ENCODE data around the gene INVS. TPM values are rescaled to one million over a fixed set of nuclear protein-coding genes. Genes with fewer than 3 reads are reported as not detected.
A peak's percentile ranks its signal among the peaks of the same experiment; 100 is the strongest.

Gene INVS
- total and polyA plus RNA-seq, 2 of the 4 experiments (the other 2 are of a cell fraction): 9.2 to 33.5 TPM

GRCh38 chr9:100057624-100058023 lies 41.4 kb upstream of the INVS start:
- no TSS peak for BruUV-seq (replicated peaks)
- H3K79me1 ChIP-seq (ENCODE audit: low read depth in 1 of 2, low read length in 2 of 2): peaks cover 7 to 28% of the 10 kb centered on the region in 2 experiments
- in situ Hi-C loops (cut with MboI; ENCODE audit: low sequenced_read_pairs) (no loop called here), intact Hi-C loops (cut with micrococcal nuclease) (no loop called here), dilution Hi-C loops (cut with HindIII; ENCODE audit: low sequenced_read_pairs, unreplicated experiment) (no loop called here)
- no peak overlapping the region for H2AK5ac ChIP-seq (ENCODE audit: low read depth, low read length)
- H2BK120ac ChIP-seq (ENCODE audit: low read depth, low read length): no peak overlapping the region
- peaks cover 1% of the 10 kb centered on the region; the same call in 1 of the 2 replicates for H4K20me1 ChIP-seq (ENCODE audit: insufficient read depth, low read length)
- H2BK20ac ChIP-seq (ENCODE audit: low read depth, low read length): no peak overlapping the region
- no peak overlapping the region for H2AFZ ChIP-seq (replicated peaks; ENCODE audit: low read length, poor library complexity)
- H3K4me3 ChIP-seq (ENCODE audit: insufficient read depth, low read depth, low read length): no peak overlapping the region
- H3K27me3 ChIP-seq (ENCODE audit: control insufficient read depth, insufficient read depth, low read length): no peaks in the 10 kb centered on the region
- H4K5ac ChIP-seq (ENCODE audit: low read depth, low read length): no peak overlapping the region
- no peak overlapping the region for H3K27ac ChIP-seq (ENCODE audit: insufficient read depth, low read length)
- H4K91ac ChIP-seq (ENCODE audit: insufficient read depth, low read depth, low read length): no peak overlapping the region
- no peak overlapping the region for H3K4me2 ChIP-seq (ENCODE audit: low read depth, low read length)
- no peak overlapping the region for H3K56ac ChIP-seq (ENCODE audit: extremely low read depth, insufficient read depth, low read length)
- H2BK15ac ChIP-seq (ENCODE audit: low read depth, low read length): no peak overlapping the region
- ATAC-seq (ENCODE audit: low read depth): no peak
- no peak overlapping the region for H3K23ac ChIP-seq (ENCODE audit: low read depth, low read length)
- no peaks in the 10 kb centered on the region; the same call in 1 of the 2 replicates for H3K9me1 ChIP-seq (ENCODE audit: insufficient read depth, low read length)
- no peak overlapping the region for H3K18ac ChIP-seq (ENCODE audit: low read depth, low read length)
- DNase-seq: no peak
- no peak overlapping the region for H2AK9ac ChIP-seq (replicated peaks; ENCODE audit: low read depth, low read length, poor library complexity)
- H3K9ac ChIP-seq (ENCODE audit: low read depth, low read length): no peak overlapping the region
- POLR2A ChIA-PET (ENCODE audit: unreplicated experiment): no interaction called here
- H3K36me3 ChIP-seq (ENCODE audit: control insufficient read depth, insufficient read depth, low read length): peaks cover 5% of the 10 kb centered on the region
- no peaks in the 10 kb centered on the region for H3K4me1 ChIP-seq (ENCODE audit: control insufficient read depth, insufficient read depth, low read length)
- H3K9me3 ChIP-seq (ENCODE audit: control insufficient read depth, insufficient read depth, low read length): no peaks in the 10 kb centered on the region
- no peak overlapping the region for H3K4ac ChIP-seq (ENCODE audit: low read depth, low read length)
- peak; percentile 48 for TF ChIP-seq MAFK (IDR thresholded peaks at IDR 0.05; ENCODE audit: low read depth, low read length)
- no peak for TF ChIP-seq NFE2L2 (IDR thresholded peaks at IDR 0.05; ENCODE audit: low read depth, low read length)
- CTCF ChIA-PET: no interaction called here
- no peak overlapping the region for H3K14ac ChIP-seq (replicated peaks; ENCODE audit: low read depth, low read length)
- H4K8ac ChIP-seq (ENCODE audit: low read depth in 2 of 2, low read length in 2 of 2): no peak overlapping the region
- H2BK5ac ChIP-seq (ENCODE audit: low read depth, low read length, poor library complexity, severe bottlenecking): no peak overlapping the region
